HepG2 (cell line): ENCODE data around the gene MOCS2. TPM values are rescaled to one million over a fixed set of nuclear protein-coding genes. Genes with fewer than 3 reads are reported as not detected.

Experiments
- ATAC-seq: fragments of 200-7000 bp; cut with Tn5 transposase; 3 replicates; pipeline ENCODE4 v1.9.1; 2020; ENCODE audit warnings: mild to moderate bottlenecking, moderate library complexity
- BruUV-seq: library from RNA; stranded (reverse); fragments of 400-500 nt; replicated peaks from 2 replicates; lab custom pipeline; 2021; lab: Mats Ljungman, UMichigan
- CTCF ChIA-PET: fragments of 300-600 bp; formaldehyde crosslinking; extraction: SDS; loops from one replicate; lab custom pipeline; 2021; ENCODE audit warnings: low total read pairs, inconsistent platforms, low intra/inter-chr PET ratio; lab: Yijun Ruan, JAX
- POLR2A ChIA-PET: fragments of 350-600 bp; sonication (Branson Sonifier 250); formaldehyde crosslinking; loops from one replicate; lab custom pipeline; 2020; ENCODE audit warnings: antibody characterized with exemption, inconsistent platforms; lab: Yijun Ruan, JAX
- DNase-seq: peaks from one replicate; pipeline ENCODE4 v3.0.0-alpha.2; 2015; ENCODE audit warnings: low spot score
- FAIRE-seq: peaks from 3 replicates; lab custom pipeline; 2011; peaks lifted over from hg19 to GRCh38; lab: Jason Lieb, UNC
- H2AFZ ChIP-seq: one replicate; pipeline ENCODE4 v1.6.1; 2011; ENCODE audit warnings: low read length, inconsistent platforms
- H3K27ac ChIP-seq: fragments of 300-600 bp; 3 replicates; pipeline ENCODE4 v1.8.0; 2011; ENCODE audit warnings: mixed run types, mild to moderate bottlenecking, mixed read lengths, low read length, inconsistent platforms; ENCODE audit not compliant: insufficient read depth; ENCODE audit errors: extremely low read length
- H3K27me3 ChIP-seq, 2 experiments: fragments of 200-600 bp in 1 of 2; 2 replicates in 1 of 2; 3 replicates in 1 of 2; pipeline versions ENCODE4 v1.6.0 to v1.8.0; 2011; ENCODE audit warnings: low read length in 2 of 2, mild to moderate bottlenecking in 2 of 2, moderate library complexity in 2 of 2, inconsistent platforms in 1 of 2; ENCODE audit not compliant: insufficient read depth in 2 of 2, control insufficient read depth in 1 of 2
- H3K36me3 ChIP-seq, 2 experiments: fragments of 200-600 bp in 1 of 2; replicated peaks in 1 of 2; 2 replicates in 1 of 2; 3 replicates in 1 of 2; pipeline versions ENCODE4 v1.5.1 to v1.8.0; 2011; ENCODE audit warnings: low read length in 2 of 2, inconsistent platforms in 1 of 2; ENCODE audit not compliant: insufficient read depth in 2 of 2, control insufficient read depth in 1 of 2
- H3K4me1 ChIP-seq: 2 replicates; pipeline ENCODE4 v1.5.1; 2012; ENCODE audit warnings: low read length, inconsistent platforms; ENCODE audit not compliant: insufficient read depth
- H3K4me2 ChIP-seq: 2 replicates; pipeline ENCODE4 v1.6.0; 2011; ENCODE audit warnings: low read depth, low read length, inconsistent platforms
- H3K4me3 ChIP-seq, 3 experiments: fragments of 200-600 bp in 1 of 3; sonication (generic), shearing (Covaris generic) in 1 of 3; replicated peaks in 1 of 3; 2 replicates each; pipeline ENCODE4 v1.5.1; 2011 to 2016; ENCODE audit warnings: low read length in 3 of 3, inconsistent platforms in 2 of 3, low read depth in 2 of 3, mild to moderate bottlenecking in 2 of 3, control low read depth in 1 of 3, mixed read lengths in 1 of 3; ENCODE audit not compliant: insufficient read depth in 1 of 3
- H3K79me2 ChIP-seq: one replicate; pipeline ENCODE4 v1.6.1; 2011; ENCODE audit warnings: low read length, inconsistent platforms; ENCODE audit not compliant: insufficient read depth
- H3K9ac ChIP-seq: 2 replicates; pipeline ENCODE4 v1.6.0; 2011; ENCODE audit warnings: mild to moderate bottlenecking, low read depth, low read length, inconsistent platforms; ENCODE audit not compliant: insufficient read depth
- H3K9me3 ChIP-seq: 2 replicates; pipeline ENCODE4 v1.5.1; 2012; ENCODE audit warnings: mild to moderate bottlenecking, low read length
- H4K20me1 ChIP-seq: 2 replicates; pipeline ENCODE4 v1.6.0; 2011; ENCODE audit warnings: inconsistent platforms, mild to moderate bottlenecking, low read length, moderate library complexity; ENCODE audit not compliant: insufficient read depth
- HHEX ChIP-seq: IDR thresholded peaks from 2 replicates; pipeline ENCODE4 v1.6.1; 2016; ENCODE audit warnings: control low read depth
- MAFF ChIP-seq: IDR thresholded peaks from 2 replicates; pipeline ENCODE4 v1.6.1; 2011; ENCODE audit warnings: low read depth, low read length, improper control_type of control experiment
- MAFK ChIP-seq, 2 experiments: IDR thresholded peaks in 1 of 2; conservative IDR thresholded peaks in 1 of 2; 2 replicates each; pipeline ENCODE4 v1.6.1; 2011; ENCODE audit warnings: improper control_type of control experiment in 2 of 2, low read length in 2 of 2
- ZNF331 ChIP-seq: sonication (generic); formaldehyde crosslinking; IDR thresholded peaks from 2 replicates; pipeline ENCODE4 v1.4.0; 2020; ENCODE audit warnings: missing genetic modification reagents
- ZNF33A ChIP-seq: sonication (generic); formaldehyde crosslinking; IDR thresholded peaks from 2 replicates; pipeline ENCODE4 v1.5.1; 2020; ENCODE audit warnings: missing genetic modification reagents, mild to moderate bottlenecking, moderate library complexity, borderline replicate concordance
- WGBS: methylation state at CpG from one replicate; pipeline ENCODE4 v1.1.6; 2017; ENCODE audit warnings: low lambda C conversion rate; 5-methylcytosine and 5-hydroxymethylcytosine counted together
- in situ Hi-C: cut with HindIII; loops from 2 replicates; pipeline ENCODE4 v1.10.0; 2017; ENCODE audit warnings: low pct_unique_long_range_greater_than_20kb; ENCODE audit not compliant: extremely low pct_ligation_motif_present
- intact Hi-C: fragments of 100-400 bp; cut with micrococcal nuclease; formaldehyde crosslinking; loops from one replicate; pipeline ENCODE4 v1.10.0; 2022; ENCODE audit not compliant: unreplicated experiment
- polyA plus RNA-seq, 8 experiments: library from polyadenylated mRNA; depleted of rRNA in 3 of 8; stranded (reverse) in 7 of 8; unstranded in 1 of 8; fragments of >200 nt; fragmentation: Illumina TruSeq in 4 of 8; extraction: Trizol in 4 of 8; gene quantifications; 2 replicates each; pipeline versions ENCODE4 v1.2.1 to v1.2.3, GENCODE V29; 2011 to 2016; ENCODE audit warnings: low read depth in 4 of 8, missing spikeins in 1 of 8, mixed read lengths in 1 of 8; ENCODE audit not compliant: insufficient read depth in 1 of 8
- total RNA-seq, 5 experiments: library from RNA; depleted of rRNA; stranded (reverse); fragments of >200 nt; fragmentation: Illumina TruSeq; extraction: Trizol; gene quantifications; 2 replicates each; pipeline ENCODE4 v1.2.3, GENCODE V29; 2016; ENCODE audit warnings: low read depth in 1 of 5

The MOCS2 gene
- total and polyA plus RNA-seq, 2 of the 13 experiments (the other 11 are each of a cell fraction or from before 2014, with no cell fraction given), result 19.2 to 41.9 TPM

GRCh38 chr5:53083927-53084326 lies 25.6 kb downstream of the MOCS2 start:
- peaks cover 25 to 88% of the 10 kb centered on the region in 2 experiments for H3K36me3 ChIP-seq

GRCh38 chr5:53080271-53080670 lies 29.3 kb downstream of the MOCS2 start:
- no peak overlapping the region for H3K27ac ChIP-seq
- peaks cover 33 to 91% of the 10 kb centered on the region in 2 experiments for H3K36me3 ChIP-seq
- BruUV-seq, result no TSS peak
- DNase-seq (no peak), ATAC-seq (no peak), FAIRE-seq (no peak)
- H3K9ac ChIP-seq, result no peak overlapping the region
- H3K27me3 ChIP-seq, result no peaks in the 10 kb centered on the region
- no peaks in the 10 kb centered on the region for H4K20me1 ChIP-seq
- no peaks in the 10 kb centered on the region for H3K79me2 ChIP-seq
- ChIA-PET CTCF (no interaction called here), POLR2A (no interaction called here)
- H3K9me3 ChIP-seq, result no peaks in the 10 kb centered on the region
- 99% methylated on average over 4 of the region's 4 CpGs for WGBS
- intact Hi-C loops, result no loop called here
- H3K4me3 ChIP-seq, result no peak overlapping the region
- peak; percentile 36 to 62; a peak in 3 of 4 replicates for TF ChIP-seq MAFK (conservative IDR thresholded peaks at IDR 0.05 in 1 of 2, IDR thresholded peaks at IDR 0.05 in 1 of 2; ENCODE audit: low read length in 2 of 2)
- peak; percentile 30; the same call in 1 of the 2 replicates for TF ChIP-seq MAFF
- TF ChIP-seq HHEX (CRISPR knock-in tag), result no peak
- in situ Hi-C loops, result no loop called here
- no peaks in the 10 kb centered on the region for H3K4me1 ChIP-seq
- H2AFZ ChIP-seq, result no peak overlapping the region
- H3K4me2 ChIP-seq, result no peak overlapping the region

More at GRCh38 chr5:53083927-53084326, 25.6 kb downstream of the MOCS2 start:
- BruUV-seq, result no TSS peak
- Histone ChIP-seq H3K27ac (no peak overlapping the region), H3K79me2 (no peaks in the 10 kb centered on the region), H3K9me3 (no peaks in the 10 kb centered on the region), H2AFZ (no peak overlapping the region), H3K4me3 (no peak overlapping the region), H3K4me1 (no peaks in the 10 kb centered on the region), H3K27me3 (no peaks in the 10 kb centered on the region), H3K4me2 (no peak overlapping the region), H4K20me1 (no peaks in the 10 kb centered on the region), H3K9ac (no peak overlapping the region)
- ATAC-seq, result no peak
- ChIA-PET POLR2A (no interaction called here), CTCF (no interaction called here)
- TF ChIP-seq ZNF33A (CRISPR knock-in tag), result no peak
- no peak for TF ChIP-seq ZNF331 (CRISPR knock-in tag)
- no peak for FAIRE-seq
- in situ Hi-C loops, result no loop called here
- no peak for DNase-seq
- intact Hi-C loops, result no loop called here
